ENCODE results near the gene TOR4A.
A peak's percentile ranks its signal among the peaks of the same experiment; 100 is the strongest.

TOR4A gene

GRCh38 chr9:137314561-137315560 is 37.3 kb downstream of the TOR4A start:
- peak in 2 of 10 donors; percentile 70 to 80 for DNase-seq
- intact Hi-C loops (cut with DNase I) = no loop called here

- DNase-seq = peak in 2 of 10 donors; percentile 65 to 69
- intact Hi-C loops (cut with DNase I) = no loop called here
These were observed 38.1 kb downstream of the TOR4A start for GRCh38 chr9:137315581-137316011.

- intact Hi-C loops (cut with DNase I) = no loop called here
- DNase-seq = peak in 3 of 10 donors; percentile 71 to 73 (median 71)
These were observed 38.8 kb downstream of the TOR4A start for GRCh38 chr9:137316012-137316981.

- peak in 3 of 10 donors; percentile 67 to 76 (median 76) for DNase-seq
- intact Hi-C loops (cut with DNase I) = no loop called here
These were observed 39.6 kb downstream of the TOR4A start for GRCh38 chr9:137317021-137317717.

GRCh38 chr9:137317718-137318511 is 40.4 kb downstream of the TOR4A start:
- peak in 3 of 10 donors; percentile 50 to 81 (median 67) for DNase-seq
- intact Hi-C loops (cut with DNase I) = no loop called here

- DNase-seq = peak in 3 of 10 donors; percentile 49 to 80 (median 78)
These were observed 41.1 kb downstream of the TOR4A start for GRCh38 chr9:137318602-137319001.

GRCh38 chr9:137319011-137319738 is 41.6 kb downstream of the TOR4A start:
- DNase-seq = peak in 8 of 10 donors; percentile 52 to 93 (median 66)
- intact Hi-C loops (cut with DNase I) = no loop called here

More at GRCh38 chr9:137318602-137319001, 41.1 kb downstream of the TOR4A start:
- intact Hi-C loops (cut with DNase I) = no loop called here

GRCh38 chr9:137319739-137320551 is 42.4 kb downstream of the TOR4A start:
- intact Hi-C loops (cut with DNase I) = no loop called here
- DNase-seq = peak in 3 of 10 donors; percentile 62 to 82 (median 73)

GRCh38 chr9:137320555-137321384 is 43.2 kb downstream of the TOR4A start:
- DNase-seq = peak in 2 of 10 donors; percentile 61 to 64
- intact Hi-C loops (cut with DNase I) = no loop called here

GRCh38 chr9:137321726-137322361 is 44.3 kb downstream of the TOR4A start:
- intact Hi-C loops (cut with DNase I) = no loop called here
- DNase-seq = peak in 1 of 10 donors; percentile 40

GRCh38 chr9:137323531-137324331 is 46.2 kb downstream of the TOR4A start:
- intact Hi-C loops (cut with DNase I) = no loop called here
- peak in 2 of 10 donors; percentile 66 for DNase-seq

GRCh38 chr9:137325124-137325523 is 47.6 kb downstream of the TOR4A start:
- intact Hi-C loops (cut with DNase I) = no loop called here
- DNase-seq = peak in 2 of 10 donors; percentile 33 to 65

GRCh38 chr9:137325799-137326198 is 48.3 kb downstream of the TOR4A start:
- DNase-seq = peak in 2 of 10 donors; percentile 24 to 53

GRCh38 chr9:137326445-137327065 is 49.0 kb downstream of the TOR4A start:
- intact Hi-C loops (cut with DNase I) = no loop called here
- peak in 1 of 10 donors; percentile 38 for DNase-seq

More at GRCh38 chr9:137325799-137326198, 48.3 kb downstream of the TOR4A start:
- intact Hi-C loops (cut with DNase I) = no loop called here
